ENCODE measurements around the gene RPS16. TPM values are rescaled to one million over a fixed set of nuclear protein-coding genes. Genes with fewer than 3 reads are reported as not detected.

The RPS16 gene
- total RNA-seq, 2 donors from 2014 or later, result 1,032 to 1,330 TPM

DNA sequence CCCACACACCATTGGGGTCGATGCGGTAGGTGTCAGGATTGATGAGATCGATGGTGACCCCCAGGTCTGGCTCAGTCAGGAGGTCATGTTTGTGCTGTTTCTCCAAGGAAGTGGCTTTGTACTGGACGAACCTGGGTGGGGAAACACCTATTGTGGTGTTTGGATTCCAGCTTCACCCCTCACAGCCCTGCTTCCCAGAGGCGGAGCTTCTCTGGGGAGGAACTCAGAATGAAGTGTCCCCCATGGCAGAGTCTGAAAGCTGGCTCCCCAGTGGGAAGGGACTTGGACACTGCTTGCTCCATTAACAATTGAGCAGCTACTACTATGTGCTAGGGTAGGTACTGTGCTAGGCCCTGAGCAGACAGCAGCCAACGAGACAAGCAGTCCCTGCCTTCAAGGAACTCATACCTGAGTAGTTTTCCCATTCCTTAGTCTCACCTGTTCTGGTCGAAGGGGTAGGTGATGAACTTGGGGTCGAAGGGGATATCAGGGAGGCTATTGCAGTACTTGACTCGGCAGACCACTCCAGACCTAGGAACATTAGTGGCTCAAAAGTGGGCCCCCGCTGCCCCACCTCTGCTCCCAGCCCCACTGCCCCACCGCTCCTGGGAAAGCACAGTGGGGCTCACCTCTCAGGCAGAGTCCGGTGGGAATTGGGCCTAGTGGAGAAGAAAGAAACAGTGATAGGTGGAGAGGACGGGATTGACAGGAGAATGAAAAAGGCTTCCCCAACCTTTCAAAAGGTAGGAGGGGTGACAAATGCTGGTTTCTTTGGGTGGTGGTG lies 45.9 kb downstream of the RPS16 start:
- peaks cover 0 to 19% of the 10 kb centered on the region in 2 donors for H3K4me1 ChIP-seq
- TF ChIP-seq, protein P1, sequence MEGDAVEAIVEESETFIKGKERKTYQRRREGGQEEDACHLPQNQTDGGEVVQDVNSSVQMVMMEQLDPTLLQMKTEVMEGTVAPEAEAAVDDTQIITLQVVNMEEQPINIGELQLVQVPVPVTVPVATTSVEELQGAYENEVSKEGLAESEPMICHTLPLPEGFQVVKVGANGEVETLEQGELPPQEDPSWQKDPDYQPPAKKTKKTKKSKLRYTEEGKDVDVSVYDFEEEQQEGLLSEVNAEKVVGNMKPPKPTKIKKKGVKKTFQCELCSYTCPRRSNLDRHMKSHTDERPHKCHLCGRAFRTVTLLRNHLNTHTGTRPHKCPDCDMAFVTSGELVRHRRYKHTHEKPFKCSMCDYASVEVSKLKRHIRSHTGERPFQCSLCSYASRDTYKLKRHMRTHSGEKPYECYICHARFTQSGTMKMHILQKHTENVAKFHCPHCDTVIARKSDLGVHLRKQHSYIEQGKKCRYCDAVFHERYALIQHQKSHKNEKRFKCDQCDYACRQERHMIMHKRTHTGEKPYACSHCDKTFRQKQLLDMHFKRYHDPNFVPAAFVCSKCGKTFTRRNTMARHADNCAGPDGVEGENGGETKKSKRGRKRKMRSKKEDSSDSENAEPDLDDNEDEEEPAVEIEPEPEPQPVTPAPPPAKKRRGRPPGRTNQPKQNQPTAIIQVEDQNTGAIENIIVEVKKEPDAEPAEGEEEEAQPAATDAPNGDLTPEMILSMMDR (IDR thresholded peaks at IDR 0.05), result no peak
- H3K27me3 ChIP-seq, result no peaks in the 10 kb centered on the region
- no peak for DNase-seq (ENCODE audit: low spot score)
- no peaks in the 10 kb centered on the region for H3K9me3 ChIP-seq
- peak overlapping the region; percentile 88 to 98 for H3K4me3 ChIP-seq
- peaks cover 61% of the 10 kb centered on the region for H3K36me3 ChIP-seq
- peak overlapping the region; percentile 95 to 99 for H3K27ac ChIP-seq

DNA sequence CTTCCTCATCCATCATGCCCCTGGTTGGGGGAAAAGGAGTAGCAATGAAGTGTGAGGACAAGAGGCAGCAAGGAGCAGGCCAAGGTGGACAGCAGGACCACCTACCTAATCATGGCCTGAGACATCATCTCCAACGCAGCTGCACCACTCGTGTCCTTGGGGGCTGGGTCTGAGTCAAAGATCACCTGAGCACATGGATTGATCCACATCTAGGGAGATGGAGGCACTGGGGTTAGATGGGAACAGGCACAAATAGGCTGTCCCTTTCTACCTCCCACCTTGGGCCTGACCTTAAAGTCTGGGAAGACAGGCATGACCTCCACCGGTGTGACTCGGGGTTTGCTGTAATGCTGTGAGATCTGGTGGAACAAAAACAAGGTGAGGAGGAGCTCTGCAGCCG lies 47.1 kb downstream of the RPS16 start:
- no peak overlapping the region for H3K27ac ChIP-seq
- no peak for DNase-seq (ENCODE audit: low spot score)

GRCh38 chr19:39386557-39386956 lies 49.2 kb downstream of the RPS16 start:
- H3K36me3 ChIP-seq, result peaks cover 72% of the 10 kb centered on the region
- H3K9me3 ChIP-seq, result no peaks in the 10 kb centered on the region
- TF ChIP-seq, protein P1 (IDR thresholded peaks at IDR 0.05), result no peak
- DNase-seq (ENCODE audit: low spot score), result no peak
- H3K27me3 ChIP-seq, result no peaks in the 10 kb centered on the region
- H3K27ac ChIP-seq, result no peak overlapping the region
- peaks cover 0 to 11% of the 10 kb centered on the region in 2 donors for H3K4me1 ChIP-seq
- H3K4me3 ChIP-seq, result no peak overlapping the region

More for the DNA sequence above, 47.1 kb downstream of the RPS16 start:
- Histone ChIP-seq H3K27me3 (no peaks in the 10 kb centered on the region), H3K36me3 (peaks cover 61% of the 10 kb centered on the region), H3K9me3 (no peaks in the 10 kb centered on the region), H3K4me3 (no peak overlapping the region), H3K4me1 (peaks cover 0 to 19% of the 10 kb centered on the region in 2 donors)
- TF ChIP-seq, protein P1 (IDR thresholded peaks at IDR 0.05), result no peak

DNA sequence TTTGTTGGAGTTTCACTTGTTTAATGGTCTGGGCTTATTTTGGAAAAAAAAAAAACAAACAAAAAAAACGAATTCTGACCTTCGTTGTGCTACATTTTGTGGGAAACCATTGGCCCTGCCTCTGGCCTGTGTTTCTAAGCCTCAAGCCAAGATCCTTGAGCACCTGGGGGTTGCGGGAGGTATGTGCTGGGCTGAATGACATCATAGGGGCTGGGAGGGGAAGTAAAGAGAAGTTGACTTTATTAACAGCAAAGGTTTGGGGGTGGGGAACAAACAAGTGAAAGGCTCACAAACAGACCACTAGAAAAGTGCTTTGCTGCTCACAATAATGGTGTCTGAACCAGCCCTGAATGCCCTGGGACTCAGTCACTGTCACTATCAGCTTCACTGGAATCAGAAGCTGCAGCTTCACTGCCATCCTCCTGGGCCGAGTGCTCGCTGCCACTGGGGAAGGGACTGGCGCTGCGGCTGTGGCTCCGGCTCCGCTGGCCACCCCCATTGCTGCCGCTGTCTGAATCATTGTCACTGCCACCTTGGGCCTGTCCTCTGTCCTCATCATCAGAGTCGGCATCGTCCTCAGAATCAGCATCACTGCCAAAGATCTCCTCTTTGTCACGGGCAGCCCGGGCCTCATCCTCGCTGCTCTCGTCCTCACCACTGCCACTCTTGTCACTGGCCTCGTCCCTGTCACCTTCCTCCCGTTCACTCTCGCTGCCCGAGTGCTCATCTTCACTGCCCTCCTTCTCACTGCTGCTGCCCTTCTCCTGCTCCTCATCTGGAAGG lies 49.9 kb downstream of the RPS16 start:
- Histone ChIP-seq H3K4me1 (peaks cover 0 to 9% of the 10 kb centered on the region in 2 donors), H3K9me3 (no peaks in the 10 kb centered on the region), H3K27me3 (no peaks in the 10 kb centered on the region), H3K36me3 (peaks cover 79% of the 10 kb centered on the region), H3K27ac (no peak overlapping the region), H3K4me3 (no peak overlapping the region)
- TF ChIP-seq, protein P1 (IDR thresholded peaks at IDR 0.05), result no peak
- no peak for DNase-seq (ENCODE audit: low spot score)

DNA sequence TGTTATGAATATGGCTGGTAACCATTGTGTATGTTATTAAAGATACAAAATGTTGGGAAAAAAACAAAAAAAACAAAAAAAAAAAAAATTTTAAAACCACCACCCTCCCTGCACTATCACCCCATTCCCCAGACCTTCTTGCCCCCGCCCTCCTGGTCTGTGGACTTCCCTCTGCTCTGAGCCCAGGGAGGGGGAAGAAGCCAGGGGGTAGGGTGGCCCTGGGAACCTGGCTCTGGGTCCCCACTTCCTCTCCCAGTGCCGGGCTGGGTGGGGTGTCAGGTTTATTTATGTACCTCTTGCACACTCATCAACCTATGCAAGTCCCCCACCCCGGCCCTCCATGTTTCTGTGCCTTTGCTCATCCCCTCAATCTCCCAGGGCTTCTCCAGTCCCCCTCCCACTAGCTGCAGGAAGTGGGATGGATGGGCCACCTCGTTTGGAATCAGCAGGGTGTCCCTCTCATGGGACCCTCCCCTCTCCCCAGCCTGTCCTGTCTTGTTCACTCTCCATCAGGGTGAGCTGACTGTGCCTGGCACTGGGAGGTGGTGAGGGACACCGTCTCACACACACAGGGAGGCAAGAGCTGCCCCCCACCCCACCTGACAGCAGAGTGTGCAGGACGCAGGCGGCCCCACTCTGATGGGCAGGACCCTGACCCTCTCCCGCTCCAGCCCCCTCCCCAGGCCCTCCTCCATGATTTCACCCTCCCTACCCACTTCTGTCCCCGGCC lies 50.7 kb downstream of the RPS16 start:
- no peak overlapping the region for H3K4me3 ChIP-seq
- H3K36me3 ChIP-seq, result peaks cover 87% of the 10 kb centered on the region
- TF ChIP-seq, protein P1 (IDR thresholded peaks at IDR 0.05), result no peak
- no peaks in the 10 kb centered on the region for H3K9me3 ChIP-seq
- DNase-seq (ENCODE audit: low spot score), result no peak
- H3K4me1 ChIP-seq, result peaks cover 0 to 4% of the 10 kb centered on the region in 2 donors
- H3K27ac ChIP-seq, result no peak overlapping the region
- no peaks in the 10 kb centered on the region for H3K27me3 ChIP-seq

Small RNA genes lying within 50 kb of the gene (microRNA-seq; reads per million reads assigned to microRNA genes)
- 0 to 0.71 reads per million in 2 donors for gene MIR4530 (ENCODE audit: borderline number of aligned reads in 2 of 2, borderline replicate concordance in 1 of 2)

Other genes starting within 250 kb of the RPS16 start
- gene NCCRP1, start 239.0 kb downstream of the RPS16 start, total RNA-seq, result not detected
- gene SYCN, start 231.7 kb downstream of the RPS16 start, total RNA-seq, result not detected
- gene IFNL3, start 190.9 kb downstream of the RPS16 start, total RNA-seq, result not detected
- gene IFNL4, start 187.1 kb downstream of the RPS16 start, total RNA-seq, result not detected
- gene IFNL2, start 167.6 kb downstream of the RPS16 start, total RNA-seq, result not detected
- gene IFNL1, start 139.5 kb downstream of the RPS16 start, total RNA-seq, result not detected
- 1 to 10 TPM in 1 of 2 donors, under 1 TPM in 1; 0.67 to 1.1 TPM for gene LRFN1, start 115.1 kb downstream of the RPS16 start, total RNA-seq
- gene GMFG, start 99.9 kb downstream of the RPS16 start, total RNA-seq, result 1 to 10 TPM; 5.3 to 9.7 TPM
- gene SAMD4B, start 93.5 kb downstream of the RPS16 start, total RNA-seq, result 10 to 100 TPM; 48.5 to 97.6 TPM
- 10 to 100 TPM; 34.8 to 54.3 TPM for gene PAF1, start 44.8 kb downstream of the RPS16 start, total RNA-seq
- 10 to 100 TPM; 29.9 to 32.3 TPM for gene MED29, start 44.6 kb downstream of the RPS16 start, total RNA-seq
- gene ZFP36, start 29.1 kb downstream of the RPS16 start, total RNA-seq, result 100 to 1,000 TPM; 107 to 202 TPM
- 10 to 100 TPM in 1 of 2 donors, 1 to 10 TPM in 1; 7.5 to 12.0 TPM for gene PLEKHG2, start 23.3 kb downstream of the RPS16 start, total RNA-seq
- gene SUPT5H, start 9.6 kb upstream of the RPS16 start, total RNA-seq, result 10 to 100 TPM; 81.7 to 95.1 TPM
- gene TIMM50, start 44.9 kb upstream of the RPS16 start, total RNA-seq, result 10 to 100 TPM; 60.0 to 80.9 TPM
- gene DLL3, start 63.0 kb upstream of the RPS16 start, total RNA-seq, result not detected
- not detected for gene SELENOV, start 79.2 kb upstream of the RPS16 start, total RNA-seq
- gene EID2B, start 96.9 kb upstream of the RPS16 start, total RNA-seq, result 1 to 10 TPM; 2.1 to 2.3 TPM
- gene EID2, start 104.2 kb upstream of the RPS16 start, total RNA-seq, result 10 to 100 TPM in 1 of 2 donors, 1 to 10 TPM in 1; 6.7 to 11.1 TPM
- not detected for gene LGALS13, start 166.6 kb upstream of the RPS16 start, total RNA-seq
- gene LGALS16, start 220.0 kb upstream of the RPS16 start, total RNA-seq, result not detected

All from right atrium auricular region (tissue), 2 donors.